Activated CD8-positive, alpha-beta memory T cell treated with anti-CD3 and anti-CD28 coated beads, Interleukin-2, amount 10 ng/mL, durations not matched to agents 7 days and 5 days (primary cell): Measurements from ENCODE around the gene AHRR. TPM values are rescaled to one million over a fixed set of nuclear protein-coding genes. Genes with fewer than 3 reads are reported as not detected.

ENCODE experiments used
- ATAC-seq: fragments of 150-1000 bp; cut with Tn5 transposase; one replicate; pipeline ENCODE4 v1.10.0; 2021; ENCODE audit warnings: moderate library complexity
- CTCF ChIA-PET: fragments of 350-600 bp; sonication (Branson Sonifier 250); formaldehyde crosslinking; loops from one replicate; lab custom pipeline; 2021; ENCODE audit warnings: antibody characterized with exemption; lab: Charles Lee
- DNase-seq: peaks from one replicate; pipeline ENCODE4 v3.0.0-alpha.2; 2020
- H3K27ac Mint-ChIP-seq: one replicate; pipeline ENCODE4 v1.8.0; 2021; ENCODE audit warnings: mild to moderate bottlenecking, mixed read lengths
- H3K27me3 Mint-ChIP-seq: one replicate; pipeline ENCODE4 v1.8.0; 2021; ENCODE audit warnings: mixed read lengths
- H3K36me3 Mint-ChIP-seq: one replicate; pipeline ENCODE4 v1.8.0; 2021; ENCODE audit warnings: mild to moderate bottlenecking, mixed read lengths
- H3K4me1 Mint-ChIP-seq: one replicate; pipeline ENCODE4 v1.8.0; 2021; ENCODE audit warnings: mixed read lengths
- H3K4me3 Mint-ChIP-seq: one replicate; pipeline ENCODE4 v1.8.0; 2021; ENCODE audit warnings: mild to moderate bottlenecking, moderate library complexity, mixed read lengths
- H3K9me3 Mint-ChIP-seq: one replicate; pipeline ENCODE4 v1.8.0; 2022; ENCODE audit warnings: low read depth, mixed read lengths
- total RNA-seq, 2 experiments: library from RNA; stranded (reverse); gene quantifications; one replicate each; pipeline ENCODE4 v1.2.3, GENCODE V29; 2021

Gene AHRR
- total RNA-seq, 2 experiments from 2014 or later: 56.8 to 64.0 TPM

DNA sequence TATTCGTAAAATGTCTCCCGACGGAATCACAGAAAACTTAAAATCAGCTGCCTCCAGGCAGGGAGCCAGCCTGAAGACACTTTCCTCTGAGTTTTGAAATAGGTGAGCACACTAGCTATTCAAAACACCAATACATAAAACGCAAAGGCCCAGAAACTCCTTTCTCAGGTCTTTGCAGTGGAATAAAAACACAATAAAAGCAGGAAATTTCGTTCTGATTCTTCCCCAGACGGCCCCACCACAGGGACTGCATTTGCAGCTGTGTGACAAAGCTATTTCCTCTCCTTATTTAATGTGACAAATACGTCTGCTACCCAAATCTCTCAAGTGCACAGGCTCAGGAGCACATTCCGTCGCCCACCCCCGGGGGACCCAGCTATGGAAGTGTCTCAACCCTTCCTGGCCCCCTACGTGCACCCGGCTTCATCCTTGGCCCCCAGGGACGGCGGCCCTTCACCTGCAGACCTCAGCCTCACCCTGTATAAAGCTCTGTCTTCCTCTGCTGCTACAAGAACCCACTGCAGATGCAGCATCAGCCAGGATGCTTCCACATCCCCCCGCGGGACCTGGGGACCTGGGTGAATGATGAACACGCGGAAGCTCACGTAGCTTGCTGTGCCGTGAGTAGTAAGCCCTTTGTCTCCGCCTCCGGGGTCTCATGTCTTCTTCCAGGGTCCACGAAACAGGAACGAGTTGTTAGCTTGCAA is 24.9 kb downstream of the AHRR start:
- Mint-ChIP-seq H3K9me3 (peaks cover 2% of the 10 kb centered on the region), H3K27me3 (no peaks in the 10 kb centered on the region), H3K27ac (peak overlapping the region; percentile 89), H3K4me3 (peak overlapping the region; percentile 77), H3K36me3 (peaks cover 51% of the 10 kb centered on the region), H3K4me1 (peaks cover 69% of the 10 kb centered on the region)
- DNase-seq (peak; percentile 60), ATAC-seq (peak; percentile 21)
- CTCF ChIA-PET: interaction anchor here (0.7 to 3.0 kb wide), 14 partner anchors 13 to 84 kb away, joined by 3 to 10 read pairs (median 4); partner anchors contain the start of gene AHRR

DNA sequence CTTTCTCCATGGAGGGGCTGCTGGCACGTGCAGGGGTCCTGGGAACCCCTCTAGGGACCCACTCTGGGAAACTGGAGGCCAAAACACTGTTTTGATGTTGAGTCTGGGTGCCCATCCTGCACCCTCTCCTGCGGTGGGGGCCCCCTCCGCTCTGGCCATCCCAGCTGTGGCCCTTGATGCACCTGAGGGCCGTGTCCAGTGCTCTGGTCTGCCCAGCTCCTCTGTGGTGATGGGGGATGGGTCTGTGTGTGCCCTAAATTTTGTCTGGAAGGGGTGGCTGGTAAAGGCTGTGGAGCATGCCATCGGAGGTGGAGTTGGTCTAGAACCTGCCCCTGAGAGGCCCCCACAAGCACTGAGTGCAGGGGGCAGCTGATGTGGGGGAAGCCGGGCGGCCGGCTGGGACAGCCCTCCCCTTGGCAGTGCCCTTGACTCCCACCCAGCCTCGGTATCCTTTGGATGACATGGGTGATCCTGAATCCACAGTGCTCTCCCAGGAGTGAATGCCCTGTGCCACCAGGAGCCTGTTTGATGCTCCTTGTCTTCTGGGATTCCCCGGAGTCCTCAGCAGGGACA is 26.3 kb downstream of the AHRR start:
- peaks cover 60% of the 10 kb centered on the region for H3K4me1 Mint-ChIP-seq
- H3K27ac Mint-ChIP-seq: no peak overlapping the region
- no peak overlapping the region for H3K4me3 Mint-ChIP-seq
- no peaks in the 10 kb centered on the region for H3K27me3 Mint-ChIP-seq
- H3K9me3 Mint-ChIP-seq: peaks cover 2% of the 10 kb centered on the region
- peaks cover 44% of the 10 kb centered on the region for H3K36me3 Mint-ChIP-seq
- DNase-seq (peak; percentile 37), ATAC-seq (no peak)
- CTCF ChIA-PET: interaction anchor here (1.8 to 3.0 kb wide), 2 partner anchors 31 to 78 kb away, joined by 4 to 10 read pairs; no protein-coding TSS in a partner anchor

DNA sequence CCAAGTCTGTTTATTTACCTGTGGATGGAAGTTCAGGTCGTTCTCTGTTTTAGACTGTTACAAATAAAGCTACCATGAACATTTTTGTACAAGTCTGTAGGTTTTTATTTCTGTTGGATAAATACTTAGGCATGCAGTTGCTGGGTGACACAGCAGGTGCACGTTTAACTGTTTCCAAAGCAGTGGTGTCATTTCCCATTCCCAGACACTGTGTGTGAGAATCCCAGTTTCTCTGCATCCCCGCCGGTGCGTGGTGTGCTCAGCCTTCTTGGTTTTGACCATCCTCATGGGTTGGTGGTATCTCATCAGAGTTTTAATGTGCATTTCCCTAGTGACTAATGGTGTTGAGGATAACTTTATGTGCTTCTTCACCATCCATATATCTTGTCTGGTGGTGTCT is 27.2 kb downstream of the AHRR start:
- CTCF ChIA-PET: interaction anchor here (1.8 to 3.0 kb wide), 3 partner anchors 15 to 77 kb away, joined by 4 to 10 read pairs (median 6); no protein-coding TSS in a partner anchor
- Mint-ChIP-seq H3K4me3 (no peak overlapping the region), H3K27ac (peak overlapping the region; percentile 14), H3K36me3 (peaks cover 43% of the 10 kb centered on the region), H3K4me1 (peaks cover 54% of the 10 kb centered on the region), H3K27me3 (no peaks in the 10 kb centered on the region), H3K9me3 (peaks cover 2% of the 10 kb centered on the region)
- DNase-seq (peak; percentile 27), ATAC-seq (no peak)

DNA sequence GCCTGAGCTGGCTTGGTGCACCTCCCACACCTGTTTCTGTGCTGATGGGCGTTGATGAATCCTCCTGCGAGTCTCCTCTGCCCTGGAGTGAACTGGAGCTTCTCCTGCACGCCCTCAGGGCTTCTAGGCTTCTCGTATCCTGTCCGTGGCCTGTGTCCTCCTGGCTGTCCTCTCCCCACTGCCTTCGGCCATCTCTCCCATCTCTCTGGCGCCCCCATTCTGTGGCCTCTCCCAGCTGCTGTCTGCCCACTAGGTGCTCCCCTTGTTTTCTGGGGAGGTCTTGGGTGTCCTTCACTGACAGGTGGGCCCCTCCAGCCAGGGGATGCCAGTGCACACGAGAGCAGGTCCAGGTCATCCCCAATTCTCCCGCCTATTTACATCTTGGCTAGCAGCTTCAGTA is 28.8 kb downstream of the AHRR start:
- Mint-ChIP-seq H3K27me3 (no peaks in the 10 kb centered on the region), H3K36me3 (peaks cover 42% of the 10 kb centered on the region), H3K4me1 (peaks cover 47% of the 10 kb centered on the region), H3K27ac (peak overlapping the region; percentile 28), H3K4me3 (no peak overlapping the region), H3K9me3 (peaks cover 2% of the 10 kb centered on the region)
- ATAC-seq: no peak
- DNase-seq: peak; percentile 40
- CTCF ChIA-PET: interaction anchor here (0.8 to 1.9 kb wide), 7 partner anchors 9 to 131 kb away, joined by 3 to 6 read pairs (median 3); no protein-coding TSS in a partner anchor

DNA sequence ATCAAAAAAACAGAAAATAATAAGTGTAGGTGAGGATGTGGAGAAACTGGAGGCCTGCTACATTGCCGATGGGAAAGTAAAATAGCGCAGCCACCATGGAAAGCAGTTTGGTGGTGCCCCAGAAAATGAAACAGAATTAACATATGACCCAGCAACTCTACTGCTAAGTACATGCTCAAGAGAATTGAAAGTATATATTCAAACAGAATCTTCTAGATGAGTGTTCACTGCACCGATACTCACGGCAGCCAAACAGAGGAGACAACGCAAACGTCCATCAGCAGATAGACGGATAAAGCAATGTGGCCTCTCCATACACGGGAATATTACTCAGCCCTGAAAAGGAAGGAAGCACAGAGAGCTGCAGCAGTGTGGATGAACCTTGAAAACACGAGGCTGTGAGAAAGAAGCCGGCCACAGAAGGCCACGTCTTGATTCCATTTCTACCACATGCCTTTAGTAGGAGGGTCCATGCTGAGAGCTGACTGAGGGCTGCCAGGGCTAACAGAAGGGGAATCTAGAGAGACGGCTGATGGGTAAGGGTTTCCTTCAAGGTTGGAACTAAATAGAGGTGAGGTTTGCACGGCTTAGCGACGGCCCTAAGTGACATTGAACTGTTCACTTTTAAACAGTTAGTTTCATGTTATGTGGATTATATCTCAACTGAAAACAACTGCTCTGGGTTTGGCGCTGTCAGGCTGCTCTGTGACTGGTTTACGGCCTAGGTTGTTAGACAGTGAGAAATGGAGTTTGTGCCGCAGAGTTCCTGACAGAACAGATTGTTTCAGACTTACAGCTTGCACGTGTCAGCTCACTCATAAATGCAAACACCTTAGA is 29.8 kb downstream of the AHRR start:
- Mint-ChIP-seq H3K9me3 (peaks cover 2% of the 10 kb centered on the region), H3K27me3 (no peaks in the 10 kb centered on the region), H3K4me1 (peaks cover 37% of the 10 kb centered on the region), H3K4me3 (no peak overlapping the region), H3K27ac (no peak overlapping the region), H3K36me3 (peaks cover 49% of the 10 kb centered on the region)
- CTCF ChIA-PET: interaction anchor here (1.6 kb wide), 1 partner anchor 16 kb away, joined by 4 read pairs; no protein-coding TSS in a partner anchor
- ATAC-seq (no peak), DNase-seq (no peak)

DNA sequence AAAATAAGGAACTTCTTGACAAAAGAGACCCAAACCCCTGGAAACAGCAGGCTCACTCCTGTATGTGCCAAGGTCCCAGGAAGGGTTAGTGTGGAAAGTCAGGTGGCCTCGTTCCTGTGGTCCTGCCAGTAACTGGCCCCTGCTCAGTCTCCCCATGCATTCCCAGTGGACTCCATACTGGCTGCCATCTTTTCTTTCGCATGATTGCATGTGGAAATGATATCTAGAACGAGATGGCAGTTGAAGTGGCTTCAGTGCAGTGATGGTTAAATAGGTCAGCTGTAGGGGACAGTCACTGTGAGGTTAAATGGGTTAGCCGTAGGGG is 30.4 kb downstream of the AHRR start:
- H3K4me3 Mint-ChIP-seq: no peak overlapping the region
- DNase-seq: no peak
- peaks cover 2% of the 10 kb centered on the region for H3K9me3 Mint-ChIP-seq
- H3K36me3 Mint-ChIP-seq: peaks cover 43% of the 10 kb centered on the region
- no peaks in the 10 kb centered on the region for H3K27me3 Mint-ChIP-seq
- CTCF ChIA-PET: no interaction called here
- H3K4me1 Mint-ChIP-seq: peaks cover 31% of the 10 kb centered on the region
- no peak for ATAC-seq
- H3K27ac Mint-ChIP-seq: no peak overlapping the region

DNA sequence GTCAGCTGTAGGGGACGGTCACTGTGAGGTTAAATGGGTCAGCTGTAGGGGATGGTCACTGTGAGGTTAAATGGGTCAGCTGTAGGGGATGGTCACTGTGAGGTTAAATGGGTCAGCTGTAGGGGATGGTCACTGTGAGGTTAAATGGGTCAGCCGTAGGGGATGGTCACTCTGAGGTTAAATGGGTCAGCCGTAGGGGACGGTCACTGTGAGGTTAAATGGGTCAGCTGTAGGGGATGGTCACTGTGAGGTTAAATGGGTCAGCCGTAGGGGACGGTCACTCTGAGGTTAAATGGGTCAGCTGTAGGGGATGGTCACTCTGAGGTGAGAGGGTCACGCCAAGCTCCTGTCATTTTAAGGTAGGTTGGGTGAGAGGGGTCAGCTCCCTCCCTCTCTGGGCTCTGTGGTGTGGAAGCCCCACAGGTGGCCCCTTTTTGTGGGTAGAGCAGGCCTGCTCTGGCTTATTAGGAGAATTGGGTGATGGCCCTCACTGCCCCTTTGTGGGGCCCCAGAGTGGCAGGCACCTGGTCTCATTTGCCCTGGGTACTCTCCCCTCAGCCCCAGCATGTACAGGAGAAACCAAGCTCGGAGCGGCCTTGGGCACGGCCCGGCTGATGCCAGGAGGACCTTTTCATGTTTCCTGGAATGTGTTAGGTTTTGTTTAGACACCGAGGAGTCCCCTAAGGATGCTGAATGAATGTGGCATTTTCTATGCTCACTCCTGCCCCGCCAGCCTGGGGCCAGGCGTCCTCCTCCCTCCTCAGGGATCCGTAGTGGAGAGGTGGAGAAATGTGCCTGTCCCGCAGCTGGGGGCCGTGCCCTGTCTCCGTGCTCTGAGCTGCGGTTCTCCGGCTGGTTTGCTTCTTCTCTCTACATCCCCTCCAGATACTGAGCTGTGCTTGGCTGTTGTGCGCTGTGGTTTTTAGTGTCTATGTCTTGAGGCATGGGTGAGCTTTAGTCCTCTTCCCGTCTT is 31.4 kb downstream of the AHRR start:
- ATAC-seq (peak; percentile 36), DNase-seq (peak; percentile 40)
- H3K9me3 Mint-ChIP-seq: peaks cover 2% of the 10 kb centered on the region
- H3K27ac Mint-ChIP-seq: no peak overlapping the region
- H3K4me3 Mint-ChIP-seq: no peak overlapping the region
- H3K27me3 Mint-ChIP-seq: no peaks in the 10 kb centered on the region
- H3K4me1 Mint-ChIP-seq: peaks cover 25% of the 10 kb centered on the region
- CTCF ChIA-PET: interaction anchor here (1.4 kb wide), 1 partner anchor 10 kb away, joined by 4 read pairs; no protein-coding TSS in a partner anchor
- peaks cover 40% of the 10 kb centered on the region for H3K36me3 Mint-ChIP-seq

DNA sequence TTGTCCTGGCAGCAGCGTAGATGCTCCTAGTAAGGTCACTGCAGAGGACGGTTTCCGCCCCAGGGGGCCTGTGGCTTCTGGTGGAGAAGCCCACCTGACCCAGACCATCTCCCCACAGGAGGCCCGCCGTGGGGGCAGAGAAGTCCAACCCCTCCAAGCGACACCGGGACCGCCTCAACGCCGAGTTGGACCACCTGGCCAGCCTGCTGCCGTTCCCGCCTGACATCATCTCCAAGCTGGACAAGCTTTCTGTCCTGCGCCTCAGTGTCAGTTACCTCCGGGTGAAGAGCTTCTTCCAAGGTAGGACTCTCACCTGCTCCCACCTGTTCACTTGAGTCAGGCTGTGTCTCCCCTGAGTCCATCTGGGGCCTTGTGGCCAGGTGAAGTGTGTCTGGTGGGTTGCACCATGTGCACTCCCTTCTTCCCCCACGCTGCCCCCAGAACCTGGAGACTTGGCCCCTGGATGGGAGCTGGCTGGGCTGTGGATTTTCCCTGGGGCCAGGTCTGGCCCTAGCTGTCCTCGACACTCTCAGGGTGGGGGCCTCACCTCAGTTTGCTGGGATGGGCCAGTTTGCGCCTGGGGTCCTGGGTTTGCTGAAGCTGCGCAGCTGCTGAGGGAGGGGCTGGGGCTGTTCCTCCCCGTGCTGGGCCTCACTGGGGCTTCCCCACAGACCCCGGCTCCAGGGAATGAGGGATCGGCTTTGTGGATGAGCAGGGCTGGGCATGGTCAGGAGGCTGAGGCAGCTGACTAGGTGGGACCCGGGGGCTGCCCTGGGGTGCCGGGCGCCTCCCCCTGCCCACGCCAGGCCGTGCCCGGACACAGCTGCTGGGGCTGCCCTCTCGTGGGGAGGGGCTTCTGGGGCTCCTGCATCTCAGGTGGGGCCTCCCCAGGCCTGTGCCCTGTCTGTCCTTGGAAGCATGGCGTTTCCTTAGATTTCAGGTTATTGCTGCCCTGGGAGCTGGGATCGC is 32.4 kb downstream of the AHRR start:
- H3K9me3 Mint-ChIP-seq: peaks cover 2% of the 10 kb centered on the region
- CTCF ChIA-PET: interaction anchor here (1.4 kb wide), 1 partner anchor 9 kb away, joined by 4 read pairs; no protein-coding TSS in a partner anchor
- H3K27ac Mint-ChIP-seq: no peak overlapping the region
- peaks cover 34% of the 10 kb centered on the region for H3K36me3 Mint-ChIP-seq
- no peak overlapping the region for H3K4me3 Mint-ChIP-seq
- DNase-seq (peak; percentile 30), ATAC-seq (no peak)
- peaks cover 19% of the 10 kb centered on the region for H3K4me1 Mint-ChIP-seq
- H3K27me3 Mint-ChIP-seq: no peaks in the 10 kb centered on the region

DNA sequence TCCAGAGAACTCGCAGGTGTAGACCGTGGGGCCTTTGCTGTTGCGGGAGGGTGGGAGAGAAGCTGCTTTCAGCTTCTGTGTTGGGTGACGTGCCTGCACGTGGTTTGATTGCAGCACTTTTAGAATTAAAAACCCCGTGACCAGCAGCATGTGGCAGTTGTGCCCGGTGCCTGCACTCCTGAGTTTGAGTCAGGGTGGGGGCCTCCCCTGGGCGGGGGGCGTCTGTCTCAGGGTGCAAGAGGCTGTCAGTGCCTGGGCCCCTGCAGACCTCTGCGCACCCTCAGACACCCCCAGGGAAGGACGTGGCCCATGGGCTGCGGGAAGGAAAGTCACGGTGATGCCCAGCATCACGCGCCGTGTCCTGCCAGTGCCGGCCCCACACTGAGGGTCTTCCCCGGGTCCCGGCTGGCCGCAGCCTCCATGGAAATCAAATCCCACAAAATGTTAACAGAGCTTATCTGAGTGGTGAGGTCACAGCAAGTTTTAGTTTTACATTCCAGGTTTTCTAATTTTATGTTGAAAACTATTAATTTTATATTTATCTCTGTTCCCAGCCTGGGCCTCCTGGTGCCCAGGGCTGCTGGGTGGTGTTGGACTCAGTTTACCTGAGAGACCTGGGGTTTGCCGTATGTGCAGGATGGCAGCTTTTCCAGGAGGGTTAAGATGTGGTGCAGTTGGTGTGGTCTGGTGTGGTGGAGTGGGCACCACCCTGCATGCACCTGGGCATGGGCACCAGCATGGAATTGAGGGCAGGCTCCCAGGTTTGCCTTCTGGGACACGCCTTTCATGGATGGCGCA is 33.3 kb downstream of the AHRR start:
- no peak for DNase-seq
- peaks cover 14% of the 10 kb centered on the region for H3K4me1 Mint-ChIP-seq

DNA sequence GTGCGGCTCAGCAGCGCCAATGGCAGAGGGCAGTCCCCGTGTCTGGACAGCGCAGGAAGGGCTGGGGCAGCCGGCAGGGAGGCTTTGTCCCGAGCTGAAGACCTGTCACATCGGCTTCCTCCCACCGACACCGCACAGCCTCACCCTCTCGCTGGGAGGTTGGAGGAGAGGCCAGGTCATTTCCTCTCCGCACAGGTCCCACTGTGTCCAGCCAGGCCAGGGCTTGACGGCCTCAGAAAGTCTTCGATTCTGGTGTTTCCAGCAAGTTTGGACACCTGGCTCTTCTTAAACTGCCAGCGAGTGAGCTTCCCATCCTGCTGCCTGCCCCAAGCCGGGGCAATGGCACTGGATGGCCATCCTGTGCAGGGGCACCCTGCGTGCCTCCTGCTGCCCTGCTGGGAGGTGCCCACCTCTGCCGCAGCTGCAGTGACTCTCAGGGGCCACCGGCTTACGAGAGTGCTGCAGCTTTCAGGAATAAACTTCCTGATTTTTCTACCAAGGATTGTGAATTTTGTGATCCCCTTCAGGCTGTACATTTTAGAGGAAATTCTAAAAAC is 33.9 kb downstream of the AHRR start:
- H3K4me3 Mint-ChIP-seq: no peak overlapping the region
- DNase-seq: no peak
- no peak overlapping the region for H3K27ac Mint-ChIP-seq
- peaks cover 31% of the 10 kb centered on the region for H3K36me3 Mint-ChIP-seq
- ATAC-seq: no peak
- no peaks in the 10 kb centered on the region for H3K27me3 Mint-ChIP-seq
- peaks cover 10% of the 10 kb centered on the region for H3K4me1 Mint-ChIP-seq
- peaks cover 2% of the 10 kb centered on the region for H3K9me3 Mint-ChIP-seq
- CTCF ChIA-PET: no interaction called here

More for the DNA sequence above, 33.3 kb downstream of the AHRR start:
- H3K27me3 Mint-ChIP-seq: no peaks in the 10 kb centered on the region
- CTCF ChIA-PET: interaction anchor here (1.4 kb wide), 1 partner anchor 9 kb away, joined by 4 read pairs; no protein-coding TSS in a partner anchor
- no peak overlapping the region for H3K27ac Mint-ChIP-seq
- no peak overlapping the region for H3K4me3 Mint-ChIP-seq
- no peak for ATAC-seq
- peaks cover 2% of the 10 kb centered on the region for H3K9me3 Mint-ChIP-seq
- peaks cover 34% of the 10 kb centered on the region for H3K36me3 Mint-ChIP-seq

DNA sequence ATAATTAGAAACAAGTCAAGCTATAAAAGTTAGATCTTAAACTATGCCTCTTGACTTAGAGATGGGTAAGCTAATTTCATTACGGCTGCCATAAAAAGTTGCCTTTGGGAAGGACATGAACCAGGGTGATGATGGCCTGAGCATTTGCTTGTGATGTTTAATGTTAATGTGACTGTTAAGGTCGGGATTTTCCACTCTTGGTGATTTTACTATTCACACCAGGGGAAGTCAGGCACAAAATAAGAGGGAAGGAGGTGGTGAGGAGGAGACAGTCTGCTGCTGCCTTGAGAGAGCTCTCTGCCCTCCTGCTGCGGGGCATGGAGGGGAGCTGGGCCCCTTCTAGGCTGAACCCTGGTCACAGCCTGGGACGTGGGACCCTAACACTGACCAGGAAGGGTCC is 34.4 kb downstream of the AHRR start:
- CTCF ChIA-PET: no interaction called here
- no peak for ATAC-seq
- H3K9me3 Mint-ChIP-seq: peaks cover 2% of the 10 kb centered on the region
- no peak overlapping the region for H3K27ac Mint-ChIP-seq
- no peak for DNase-seq
- H3K4me1 Mint-ChIP-seq: peaks cover 7% of the 10 kb centered on the region
- no peaks in the 10 kb centered on the region for H3K27me3 Mint-ChIP-seq
- peaks cover 29% of the 10 kb centered on the region for H3K36me3 Mint-ChIP-seq
- no peak overlapping the region for H3K4me3 Mint-ChIP-seq
